GM18909 (cell line): ENCODE measurements around the gene XG.

Experiments
- ATAC-seq: cut with Tn5 transposase; IDR thresholded peaks from one replicate; pipeline ENCODE4 v1.9.1; 2021; ENCODE audit warnings: mild to moderate bottlenecking; ENCODE audit not compliant: unreplicated experiment, poor library complexity

XG gene

DNA sequence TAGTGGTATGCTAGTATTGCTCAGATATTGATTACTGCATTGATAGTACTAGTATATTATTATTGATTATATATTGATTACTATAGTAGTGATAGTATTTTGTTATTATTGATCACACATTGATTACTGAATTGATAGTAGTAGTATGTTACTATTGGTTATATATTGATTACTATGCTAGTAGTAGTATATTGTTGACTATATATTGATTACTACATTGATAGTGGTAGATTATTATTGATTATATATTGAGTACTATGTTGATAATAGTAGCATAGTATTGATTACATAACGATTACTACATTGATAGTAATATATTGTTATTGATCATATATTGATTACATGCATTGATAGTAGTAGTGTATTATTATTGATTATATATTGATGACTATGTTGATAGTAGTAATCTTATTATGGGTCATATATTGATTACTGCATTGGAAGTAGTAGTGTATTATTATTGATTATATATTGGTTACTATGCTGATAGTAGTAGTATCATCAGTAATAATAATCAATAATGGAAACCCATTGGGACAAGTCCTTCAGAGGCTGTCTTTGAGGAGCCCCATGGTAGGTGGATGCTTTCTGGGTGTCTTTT lies 107.5 kb downstream of the XG start:
- ATAC-seq, result no peak

- ATAC-seq, result no peak
These were observed 110.6 kb downstream of the XG start for GRCh38 chrX:2862404-2862803.

- ATAC-seq, result no peak
These were observed 111.8 kb downstream of the XG start for GRCh38 chrX:2863646-2864045.
